ENCODE results near the gene RAB10.

DNA sequence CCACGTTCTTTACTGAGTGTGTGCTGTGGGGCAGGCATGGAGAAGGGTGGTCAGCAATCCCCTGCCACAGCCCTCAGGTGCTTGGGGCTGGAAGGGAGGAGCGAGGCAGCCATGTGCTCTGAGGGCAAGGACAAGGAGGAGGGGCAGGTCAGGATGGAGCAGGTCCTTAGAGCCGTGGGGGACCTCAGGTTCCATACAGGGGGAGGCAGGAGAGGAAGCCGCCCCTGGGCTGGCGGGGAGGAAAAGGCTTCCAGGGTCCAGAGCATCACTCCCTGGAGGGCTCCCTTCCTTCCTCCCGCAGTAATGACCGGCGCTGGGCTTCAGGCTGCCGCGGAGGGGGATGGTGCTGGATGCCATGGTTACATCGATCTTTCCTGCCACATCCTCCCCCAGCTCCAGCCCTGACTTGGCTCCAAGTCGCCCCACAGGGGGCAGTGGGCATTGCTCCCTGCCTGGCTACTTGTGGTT is 145.6 kb downstream of the RAB10 start:
- TF ChIP-seq CTCF (CRISPR knock-in tag; IDR thresholded peaks at IDR 0.05): no peak
- TF ChIP-seq, protein P1, sequence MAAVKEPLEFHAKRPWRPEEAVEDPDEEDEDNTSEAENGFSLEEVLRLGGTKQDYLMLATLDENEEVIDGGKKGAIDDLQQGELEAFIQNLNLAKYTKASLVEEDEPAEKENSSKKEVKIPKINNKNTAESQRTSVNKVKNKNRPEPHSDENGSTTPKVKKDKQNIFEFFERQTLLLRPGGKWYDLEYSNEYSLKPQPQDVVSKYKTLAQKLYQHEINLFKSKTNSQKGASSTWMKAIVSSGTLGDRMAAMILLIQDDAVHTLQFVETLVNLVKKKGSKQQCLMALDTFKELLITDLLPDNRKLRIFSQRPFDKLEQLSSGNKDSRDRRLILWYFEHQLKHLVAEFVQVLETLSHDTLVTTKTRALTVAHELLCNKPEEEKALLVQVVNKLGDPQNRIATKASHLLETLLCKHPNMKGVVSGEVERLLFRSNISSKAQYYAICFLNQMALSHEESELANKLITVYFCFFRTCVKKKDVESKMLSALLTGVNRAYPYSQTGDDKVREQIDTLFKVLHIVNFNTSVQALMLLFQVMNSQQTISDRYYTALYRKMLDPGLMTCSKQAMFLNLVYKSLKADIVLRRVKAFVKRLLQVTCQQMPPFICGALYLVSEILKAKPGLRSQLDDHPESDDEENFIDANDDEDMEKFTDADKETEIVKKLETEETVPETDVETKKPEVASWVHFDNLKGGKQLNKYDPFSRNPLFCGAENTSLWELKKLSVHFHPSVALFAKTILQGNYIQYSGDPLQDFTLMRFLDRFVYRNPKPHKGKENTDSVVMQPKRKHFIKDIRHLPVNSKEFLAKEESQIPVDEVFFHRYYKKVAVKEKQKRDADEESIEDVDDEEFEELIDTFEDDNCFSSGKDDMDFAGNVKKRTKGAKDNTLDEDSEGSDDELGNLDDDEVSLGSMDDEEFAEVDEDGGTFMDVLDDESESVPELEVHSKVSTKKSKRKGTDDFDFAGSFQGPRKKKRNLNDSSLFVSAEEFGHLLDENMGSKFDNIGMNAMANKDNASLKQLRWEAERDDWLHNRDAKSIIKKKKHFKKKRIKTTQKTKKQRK (IDR thresholded peaks at IDR 0.05; ENCODE audit: low read length): no peak
- TF ChIP-seq ZNF720 (CRISPR knock-in tag; IDR thresholded peaks at IDR 0.05): no peak
- TF ChIP-seq CHD2 (IDR thresholded peaks at IDR 0.05; ENCODE audit: low read depth, low read length): no peak
- TF ChIP-seq ZGPAT (CRISPR knock-in tag; IDR thresholded peaks at IDR 0.05): no peak
- no peak for TF ChIP-seq ZNF776 (CRISPR knock-in tag; IDR thresholded peaks at IDR 0.05)

Measured in HepG2 (cell line).